Erythroblast (primary cell): ENCODE results near the gene THOP1.

Source experiments
- DNase-seq, 2 experiments: peaks; one replicate each; lab custom pipeline; 2025; lab: John Stamatoyannopoulos, UW
- GATA1 ChIP-seq: IDR thresholded peaks from 2 replicates; pipeline ENCODE4 v1.6.1; 2011; ENCODE audit warnings: low read depth, mild to moderate bottlenecking, control low read depth, low read length, moderate library complexity
- POLR2A ChIP-seq: IDR thresholded peaks from 2 replicates; pipeline ENCODE4 v1.6.1; 2011; ENCODE audit warnings: mild to moderate bottlenecking, low read length

The THOP1 gene

DNA sequence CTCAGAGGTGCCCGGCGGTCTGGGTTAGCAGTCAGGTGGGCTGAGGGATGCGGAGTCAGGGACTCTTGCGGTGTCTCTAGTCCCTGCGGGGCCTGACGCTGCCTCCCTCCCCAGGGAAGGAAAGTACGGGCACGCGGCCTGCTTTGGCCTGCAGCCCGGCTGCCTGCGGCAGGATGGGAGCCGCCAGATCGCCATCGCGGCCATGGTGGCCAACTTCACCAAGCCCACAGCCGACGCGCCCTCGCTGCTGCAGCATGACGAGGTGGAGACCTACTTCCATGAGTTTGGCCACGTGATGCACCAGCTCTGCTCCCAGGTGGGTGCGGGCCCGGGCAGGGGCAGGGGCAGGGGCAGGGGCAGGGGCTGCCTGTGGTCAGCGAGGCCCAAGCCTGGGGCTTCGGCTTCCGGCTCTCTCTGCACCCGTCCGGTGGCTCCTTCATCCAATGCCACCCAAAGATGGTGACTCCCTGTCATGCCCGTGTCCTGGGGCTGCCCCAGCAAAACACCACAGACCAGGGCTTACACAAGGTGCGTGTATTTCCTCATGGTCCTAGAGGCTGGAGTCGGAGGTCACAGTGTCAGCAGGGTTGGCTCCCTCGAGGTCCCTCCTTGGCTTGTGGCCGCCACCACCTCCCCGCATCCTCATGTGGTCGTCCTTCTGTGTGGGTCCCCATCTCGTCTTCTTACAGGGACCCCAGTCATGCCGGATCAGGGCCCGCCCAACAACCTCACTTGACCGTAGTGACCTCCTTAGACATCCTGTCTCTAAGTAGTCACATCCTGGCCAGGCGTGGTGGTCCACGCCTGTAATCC is 23.0 kb downstream of the THOP1 start:
- TF ChIP-seq POLR2A, result no peak
- no peak for TF ChIP-seq GATA1
- no peak for DNase-seq

DNA sequence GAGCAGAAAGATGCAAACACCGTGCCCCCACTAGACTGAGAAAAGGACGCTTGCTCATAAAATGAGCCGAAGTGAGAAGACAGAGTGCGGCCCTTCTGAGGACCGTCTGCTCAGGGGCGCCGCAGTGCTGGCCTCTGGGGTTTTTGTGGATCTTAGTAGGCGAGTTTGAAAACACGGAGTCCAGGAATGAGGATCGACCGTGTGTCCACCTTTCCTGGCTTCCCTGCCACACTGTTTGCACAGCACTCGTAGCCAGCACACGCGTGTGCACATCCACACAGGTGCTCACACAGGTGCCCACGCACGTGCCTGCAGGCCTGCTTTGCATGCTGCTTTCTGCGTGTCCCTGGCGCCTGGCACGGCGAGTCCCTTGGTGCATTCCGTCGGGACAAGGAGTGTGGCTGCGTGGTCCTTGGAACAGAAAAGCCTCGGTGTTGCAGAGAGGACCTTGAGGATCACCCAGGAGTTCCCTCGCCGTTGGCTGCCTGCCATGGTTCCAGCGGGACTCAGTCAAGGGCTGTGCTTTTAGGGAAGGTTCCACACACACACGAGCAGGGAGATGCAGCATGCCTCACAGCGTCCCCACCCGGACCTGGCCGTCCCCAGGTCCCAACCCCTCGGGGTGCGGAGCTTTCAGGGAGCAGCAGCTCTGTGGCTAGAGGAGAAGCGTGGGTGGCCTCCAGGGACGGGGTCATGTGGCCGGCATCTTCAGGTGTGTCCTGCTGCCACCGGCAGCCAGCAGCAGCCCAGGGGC is 24.3 kb downstream of the THOP1 start:
- DNase-seq, result no peak
- TF ChIP-seq POLR2A, result no peak
- no peak for TF ChIP-seq GATA1

DNA sequence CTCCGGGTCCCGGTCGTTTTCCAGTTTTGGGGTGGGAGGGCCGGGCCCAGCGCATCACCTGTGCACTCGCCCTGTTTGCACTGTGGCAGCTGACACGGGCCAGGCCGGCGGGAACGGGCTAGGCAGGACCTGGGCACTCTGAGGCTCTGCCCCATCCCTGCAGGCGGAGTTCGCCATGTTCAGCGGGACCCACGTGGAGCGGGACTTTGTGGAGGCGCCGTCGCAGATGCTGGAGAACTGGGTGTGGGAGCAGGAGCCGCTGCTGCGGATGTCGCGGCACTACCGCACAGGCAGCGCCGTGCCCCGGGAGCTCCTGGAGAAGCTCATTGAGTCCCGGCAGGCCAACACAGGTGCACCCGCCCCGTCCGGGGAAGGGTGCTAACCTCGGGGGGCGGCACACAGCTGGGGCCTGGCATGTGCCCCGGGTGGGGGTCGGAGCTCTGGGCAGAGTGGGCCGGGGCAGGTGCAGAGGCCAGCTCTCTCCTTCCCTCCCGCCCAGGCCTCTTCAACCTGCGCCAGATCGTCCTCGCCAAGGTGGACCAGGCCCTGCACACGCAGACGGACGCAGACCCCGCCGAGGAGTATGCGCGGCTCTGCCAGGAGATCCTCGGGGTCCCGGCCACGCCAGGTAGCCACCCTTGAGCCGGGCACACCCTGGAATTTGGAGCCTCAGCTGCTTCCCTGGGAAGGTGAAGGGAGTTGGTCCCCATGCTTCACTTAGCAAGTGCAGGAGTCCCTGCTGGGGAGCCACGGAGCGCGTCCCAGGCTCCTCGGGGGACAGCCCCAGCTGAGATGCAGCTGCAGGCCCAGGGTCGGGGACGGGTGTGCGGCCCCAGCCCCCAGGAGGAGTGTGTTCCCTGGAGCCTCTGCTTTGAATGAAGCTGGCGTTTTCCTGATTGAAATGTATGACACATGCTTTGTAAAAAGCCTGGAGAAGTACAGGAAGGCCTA is 25.1 kb downstream of the THOP1 start:
- no peak for TF ChIP-seq POLR2A
- no peak for TF ChIP-seq GATA1
- no peak for DNase-seq

GRCh38 chr19:2811221-2811722 is 26.0 kb downstream of the THOP1 start:
- TF ChIP-seq POLR2A (no peak), GATA1 (no peak)
- no peak for DNase-seq

GRCh38 chr19:2811735-2812413 is 26.6 kb downstream of the THOP1 start:
- DNase-seq, result no peak
- TF ChIP-seq POLR2A (no peak), GATA1 (no peak)

DNA sequence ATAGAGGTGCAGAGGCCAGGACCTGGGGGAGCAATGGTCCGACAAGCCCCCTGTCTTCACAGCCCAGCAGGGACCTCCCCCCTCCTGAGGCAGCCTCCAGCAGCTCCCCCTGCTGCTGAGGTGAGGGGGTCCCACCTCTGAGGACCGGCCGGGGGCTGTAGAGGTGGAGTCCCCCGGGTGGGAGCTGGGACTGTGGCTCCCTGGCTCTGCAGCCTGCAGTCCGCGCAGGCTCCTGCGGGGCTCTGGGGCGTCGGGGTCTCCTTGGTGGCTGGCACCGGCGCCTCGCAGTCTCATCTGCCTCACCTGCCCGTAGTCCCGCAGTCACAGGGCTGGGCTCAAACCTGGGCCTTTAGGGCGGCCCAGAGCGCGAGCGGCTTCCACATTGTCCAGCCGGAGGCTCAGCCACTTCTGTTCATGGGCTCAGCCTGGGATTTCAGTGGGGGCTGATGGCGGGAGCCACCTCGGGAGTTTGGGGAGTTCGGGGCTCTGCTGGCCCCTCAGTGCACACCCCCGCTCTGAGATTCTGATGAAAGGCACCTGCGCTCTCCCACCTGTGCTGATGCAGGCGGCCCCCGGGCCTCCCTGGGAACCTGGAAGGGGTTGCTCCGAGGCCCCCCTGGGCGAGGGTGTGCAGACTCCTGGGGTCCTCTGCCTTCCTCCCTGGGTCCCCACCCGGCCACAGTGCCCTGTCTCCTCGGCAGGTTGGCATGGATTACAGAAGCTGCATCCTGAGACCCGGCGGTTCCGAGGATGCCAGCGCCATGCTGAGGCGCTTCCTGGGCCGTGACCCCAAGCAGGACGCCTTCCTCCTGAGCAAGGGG is 27.3 kb downstream of the THOP1 start:
- no peak for TF ChIP-seq GATA1
- TF ChIP-seq POLR2A, result no peak
- DNase-seq, result no peak

DNA sequence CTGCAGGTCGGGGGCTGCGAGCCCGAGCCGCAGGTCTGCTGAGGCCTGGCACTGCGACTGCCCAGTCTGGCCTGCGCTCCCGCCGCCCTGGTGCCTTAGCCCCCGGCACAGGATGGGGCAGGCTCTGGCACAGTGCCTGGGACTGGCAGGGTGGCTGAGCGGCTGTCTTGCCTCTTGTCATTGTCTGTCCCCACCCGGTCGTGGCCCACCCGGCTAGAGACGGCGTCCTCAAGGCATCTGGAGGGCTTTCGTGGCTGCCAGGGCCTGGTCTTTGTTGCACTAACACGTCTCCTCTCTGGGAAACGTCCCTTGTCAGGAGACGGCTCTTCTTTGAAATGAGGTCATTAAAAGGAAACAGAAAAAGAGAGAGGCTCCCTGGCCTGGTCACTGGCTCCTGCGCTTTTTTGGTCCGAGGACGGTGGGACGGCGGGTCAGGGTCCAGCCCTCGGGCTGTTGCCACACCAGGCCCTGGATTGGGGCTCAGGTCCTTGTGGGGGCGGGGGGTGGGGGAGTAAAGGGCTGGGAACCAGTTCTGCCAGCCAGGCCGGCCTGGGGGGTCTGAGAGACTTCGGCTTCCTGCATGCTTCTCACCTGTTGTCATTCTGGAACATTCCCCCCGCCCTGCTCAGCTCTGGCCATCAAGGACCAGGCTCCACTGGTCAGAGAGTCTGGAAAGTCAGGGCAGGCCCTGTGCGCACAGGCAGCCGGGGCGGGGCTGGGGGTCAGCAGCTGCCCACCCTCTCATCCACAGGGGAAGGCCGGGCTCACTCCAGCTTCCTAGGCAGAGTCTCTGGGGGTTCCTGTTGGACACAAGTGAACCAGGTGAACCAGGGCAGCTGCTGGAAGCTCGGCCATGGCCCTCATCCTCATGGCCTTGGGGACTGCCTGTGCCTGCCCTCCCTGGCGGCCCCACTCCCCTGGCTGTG is 28.2 kb downstream of the THOP1 start:
- no peak for TF ChIP-seq POLR2A
- no peak for TF ChIP-seq GATA1

DNA sequence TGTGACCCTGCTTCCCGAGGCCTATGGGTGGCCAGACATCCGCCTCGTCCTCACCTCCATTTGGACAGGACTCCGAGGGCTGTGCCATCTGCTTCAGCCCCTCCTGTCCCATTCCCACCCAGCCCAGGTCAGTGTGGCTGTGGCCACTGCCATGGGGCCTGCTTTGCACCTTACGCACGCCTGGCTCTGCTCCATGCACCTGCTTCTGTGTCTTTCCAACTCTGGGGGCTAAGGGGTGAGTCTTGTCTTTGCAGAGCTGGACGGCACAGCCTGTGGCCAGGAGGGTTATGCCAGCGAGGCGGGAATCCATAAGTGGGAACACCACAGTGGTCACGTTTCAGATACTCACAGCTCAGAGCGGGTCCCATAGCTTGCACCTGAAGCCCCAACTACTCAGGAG is 29.1 kb downstream of the THOP1 start:
- TF ChIP-seq POLR2A, result no peak
- no peak for TF ChIP-seq GATA1
- no peak for DNase-seq

More for the DNA sequence above, 28.2 kb downstream of the THOP1 start:
- no peak for DNase-seq

GRCh38 chr19:2815191-2815614 is 29.9 kb downstream of the THOP1 start:
- TF ChIP-seq POLR2A (no peak), GATA1 (no peak)
- DNase-seq, result no peak

GRCh38 chr19:2815923-2816322 is 30.6 kb downstream of the THOP1 start:
- no peak for DNase-seq
- TF ChIP-seq GATA1 (no peak), POLR2A (no peak)

- DNase-seq, result no peak
Observed at GRCh38 chr19:2816641-2817040, 31.3 kb downstream of the THOP1 start.

GRCh38 chr19:2817237-2817829 is 32.0 kb downstream of the THOP1 start:
- peak; percentile 16 to 22 for DNase-seq

More at GRCh38 chr19:2816641-2817040, 31.3 kb downstream of the THOP1 start:
- no peak for TF ChIP-seq POLR2A
- no peak for TF ChIP-seq GATA1
